Measurements from ENCODE around the gene CYS1.

DNA sequence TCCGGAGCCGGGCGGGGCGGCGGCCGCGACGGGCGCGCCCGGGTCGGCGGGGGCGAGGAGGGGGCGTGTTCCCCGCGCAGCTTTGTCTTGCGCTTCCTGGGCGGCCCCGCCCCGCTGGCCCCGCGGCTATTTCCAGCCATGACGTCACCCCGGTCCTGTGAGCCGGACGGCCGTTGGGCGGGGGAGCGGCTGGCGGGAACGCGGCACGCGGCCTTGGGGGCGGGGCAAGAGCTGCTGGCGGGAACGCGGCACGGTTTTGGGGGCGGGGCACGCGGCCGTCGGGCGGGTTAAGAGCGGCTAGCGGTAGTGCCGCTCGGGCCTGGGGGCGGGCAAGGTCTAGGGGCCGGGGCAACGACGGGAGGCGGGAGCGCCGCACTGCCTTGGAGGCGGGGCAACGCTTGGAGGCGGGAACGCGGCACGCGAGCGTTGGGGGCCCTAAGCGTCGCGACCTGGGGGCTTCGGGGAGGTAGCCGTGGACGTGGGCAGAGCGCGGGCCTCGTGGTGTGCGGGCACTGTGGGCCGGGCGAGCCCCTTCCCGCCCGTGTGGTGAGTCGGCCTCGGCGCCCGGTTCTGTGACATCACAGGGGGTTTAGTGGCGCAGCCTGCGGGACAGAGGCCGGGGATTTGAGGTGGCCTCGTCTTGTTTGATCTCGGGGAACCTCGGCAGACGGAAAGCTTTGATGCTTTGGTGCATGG, 36.2 kb downstream of the CYS1 start:
- TF ChIP-seq, protein P1, sequence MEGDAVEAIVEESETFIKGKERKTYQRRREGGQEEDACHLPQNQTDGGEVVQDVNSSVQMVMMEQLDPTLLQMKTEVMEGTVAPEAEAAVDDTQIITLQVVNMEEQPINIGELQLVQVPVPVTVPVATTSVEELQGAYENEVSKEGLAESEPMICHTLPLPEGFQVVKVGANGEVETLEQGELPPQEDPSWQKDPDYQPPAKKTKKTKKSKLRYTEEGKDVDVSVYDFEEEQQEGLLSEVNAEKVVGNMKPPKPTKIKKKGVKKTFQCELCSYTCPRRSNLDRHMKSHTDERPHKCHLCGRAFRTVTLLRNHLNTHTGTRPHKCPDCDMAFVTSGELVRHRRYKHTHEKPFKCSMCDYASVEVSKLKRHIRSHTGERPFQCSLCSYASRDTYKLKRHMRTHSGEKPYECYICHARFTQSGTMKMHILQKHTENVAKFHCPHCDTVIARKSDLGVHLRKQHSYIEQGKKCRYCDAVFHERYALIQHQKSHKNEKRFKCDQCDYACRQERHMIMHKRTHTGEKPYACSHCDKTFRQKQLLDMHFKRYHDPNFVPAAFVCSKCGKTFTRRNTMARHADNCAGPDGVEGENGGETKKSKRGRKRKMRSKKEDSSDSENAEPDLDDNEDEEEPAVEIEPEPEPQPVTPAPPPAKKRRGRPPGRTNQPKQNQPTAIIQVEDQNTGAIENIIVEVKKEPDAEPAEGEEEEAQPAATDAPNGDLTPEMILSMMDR (IDR thresholded peaks at IDR 0.05) = no peak
- TF ChIP-seq POLR2A (IDR thresholded peaks at IDR 0.05) = peak in 1 of 2 donors; percentile 28
- peak in 1 of 2 donors; percentile 71 for TF ChIP-seq POLR2AphosphoS5 (IDR thresholded peaks at IDR 0.05; ENCODE audit: insufficient read depth in 1 of 2, low read depth in 1 of 2)
